Smooth muscle cell (in vitro differentiated cells): ENCODE data around the gene BFAR. TPM values are rescaled to one million over a fixed set of nuclear protein-coding genes. Genes with fewer than 3 reads are reported as not detected.
"Not testable (repeated sequence)": the region's sequence is repeated elsewhere in the genome, so short reads cannot be mapped to it uniquely, and the experiment has no call there.

ENCODE experiments used
- DNase-seq: peaks from one replicate; lab custom pipeline; 2025; ENCODE audit not compliant: unreplicated experiment; lab: John Stamatoyannopoulos, UW
- H2AFZ ChIP-seq: fragments of 200-600 bp; sonication (generic); 2 replicates; pipeline ENCODE4 v1.6.0; 2016; ENCODE audit warnings: antibody characterized with exemption, low read depth, mild to moderate bottlenecking
- H3F3A ChIP-seq: fragments of 200-600 bp; sonication (generic); 2 replicates; pipeline ENCODE4 v1.6.0; 2017; ENCODE audit warnings: antibody characterized with exemption, low read depth
- H3K27ac ChIP-seq: fragments of 200-600 bp; sonication (generic); 2 replicates; pipeline ENCODE4 v1.5.1; 2016; ENCODE audit warnings: low read depth, mild to moderate bottlenecking
- H3K27me3 ChIP-seq: fragments of 200-600 bp; sonication (generic); 2 replicates; pipeline ENCODE4 v1.6.1; 2016; ENCODE audit warnings: low read depth, mild to moderate bottlenecking
- H3K36me3 ChIP-seq: fragments of 200-600 bp; sonication (generic); 2 replicates; pipeline ENCODE4 v1.5.1; 2016; ENCODE audit warnings: low read depth
- H3K4me1 ChIP-seq: fragments of 200-600 bp; sonication (generic); 2 replicates; pipeline ENCODE4 v1.5.1; 2016; ENCODE audit warnings: low read depth
- H3K4me2 ChIP-seq: fragments of 200-600 bp; sonication (generic); 2 replicates; pipeline ENCODE4 v1.6.0; 2016; ENCODE audit warnings: mild to moderate bottlenecking
- H3K4me3 ChIP-seq: fragments of 200-600 bp; sonication (generic); 2 replicates; pipeline ENCODE4 v1.5.1; 2016; ENCODE audit warnings: mild to moderate bottlenecking
- H3K79me2 ChIP-seq: fragments of 200-600 bp; sonication (generic); 2 replicates; pipeline ENCODE4 v1.6.0; 2016; ENCODE audit warnings: low read depth, mild to moderate bottlenecking
- H3K9ac ChIP-seq: fragments of 200-600 bp; sonication (generic); 2 replicates; pipeline ENCODE4 v1.6.0; 2016; ENCODE audit warnings: low read depth
- H3K9me3 ChIP-seq: fragments of 200-600 bp; sonication (generic); replicated peaks from 2 replicates; pipeline ENCODE4 v1.5.1; 2016; ENCODE audit warnings: low read depth
- H4K20me1 ChIP-seq: fragments of 200-600 bp; sonication (generic); 2 replicates; pipeline ENCODE4 v1.6.0; 2016; ENCODE audit warnings: low read depth
- CTCF ChIP-seq: fragments of 200-600 bp; sonication (generic); IDR thresholded peaks from 2 replicates; pipeline ENCODE4 v1.5.1; 2017; ENCODE audit warnings: borderline replicate concordance, mild to moderate bottlenecking, antibody characterized with exemption; ENCODE audit not compliant: insufficient read depth, poor library complexity, severe bottlenecking
- WGBS: methylation state at CpG from one replicate; pipeline ENCODE4 v1.1.7; 2016; ENCODE audit warnings: low lambda C conversion rate; 5-methylcytosine and 5-hydroxymethylcytosine counted together
- polyA plus RNA-seq: library from polyadenylated mRNA; unstranded; fragments of >200 nt; fragmentation: Nextera tagmentation; extraction: Ambion mirVana; gene quantifications from 2 replicates; pipeline ENCODE4 v1.2.1, GENCODE V29; 2016
- total RNA-seq: library from RNA; depleted of rRNA; stranded (reverse); fragments of >200 nt; gene quantifications from 2 replicates; pipeline ENCODE4 v1.2.3, GENCODE V29; 2014

BFAR gene
- total and polyA plus RNA-seq, 2 experiments from 2014 or later: 35.9 to 82.2 TPM

- Histone ChIP-seq H2AFZ (no peak overlapping the region), H3K4me2 (no peak overlapping the region), H3K9me3 (no peaks in the 10 kb centered on the region), H3K27ac (no peak overlapping the region), H3K27me3 (no peaks in the 10 kb centered on the region), H3K4me1 (no peaks in the 10 kb centered on the region), H3K9ac (no peak overlapping the region), H3K4me3 (no peak overlapping the region), H4K20me1 (no peaks in the 10 kb centered on the region), H3K79me2 (no peaks in the 10 kb centered on the region), H3F3A (no peaks in the 10 kb centered on the region), H3K36me3 (no peaks in the 10 kb centered on the region)
- no peak for TF ChIP-seq CTCF
- DNase-seq: no peak
- WGBS: 91% methylated on average over 8 of the region's 8 CpGs
These were observed 49.4 kb downstream of the BFAR start for GRCh38 chr16:14682121-14682520.

GRCh38 chr16:14685870-14686793, 53.4 kb downstream of the BFAR start:
- 86% methylated on average over 15 of the region's 15 CpGs for WGBS
- not testable (repeated sequence) for DNase-seq

GRCh38 chr16:14694129-14694528, 61.4 kb downstream of the BFAR start, which contains the start of gene PLA2G10:
TSS of gene PLA2G10 (minus strand) at chr16:14694308. CDS start at chr16:14694229, 79 bp downstream.
- H3K36me3 ChIP-seq, H3K27me3 ChIP-seq, H3K9ac ChIP-seq, H3K79me2 ChIP-seq, H3K9me3 ChIP-seq, H3K4me2 ChIP-seq, H4K20me1 ChIP-seq, H3K27ac ChIP-seq, H3K4me1 ChIP-seq, H3F3A ChIP-seq, H3K4me3 ChIP-seq, DNase-seq, H2AFZ ChIP-seq: not testable (repeated sequence)
- WGBS: no CpG with 5 or more reads among the region's 28 CpGs

More at GRCh38 chr16:14685870-14686793, 53.4 kb downstream of the BFAR start:
- not testable (repeated sequence) for H4K20me1 ChIP-seq, H3K79me2 ChIP-seq, H3K4me2 ChIP-seq, H3K4me3 ChIP-seq, H3K9ac ChIP-seq, H3F3A ChIP-seq, H2AFZ ChIP-seq, H3K9me3 ChIP-seq, H3K36me3 ChIP-seq, H3K27ac ChIP-seq, H3K4me1 ChIP-seq, H3K27me3 ChIP-seq

- H3K9me3 ChIP-seq, H3K27me3 ChIP-seq, H3K36me3 ChIP-seq, H3K4me2 ChIP-seq, H3K4me3 ChIP-seq, DNase-seq, H4K20me1 ChIP-seq, H3K27ac ChIP-seq, H3F3A ChIP-seq, H3K4me1 ChIP-seq, H2AFZ ChIP-seq, H3K79me2 ChIP-seq, H3K9ac ChIP-seq: not testable (repeated sequence)
- 94% methylated on average over 3 of the region's 7 CpGs for WGBS
These were observed 69.1 kb downstream of the BFAR start for GRCh38 chr16:14701859-14702258.

GRCh38 chr16:14702672-14703071, 69.9 kb downstream of the BFAR start:
- not testable (repeated sequence) for H3K27ac ChIP-seq, H3F3A ChIP-seq, H3K4me3 ChIP-seq, H3K36me3 ChIP-seq, H3K27me3 ChIP-seq, H2AFZ ChIP-seq, H4K20me1 ChIP-seq, H3K4me1 ChIP-seq, H3K9ac ChIP-seq, DNase-seq, H3K79me2 ChIP-seq, H3K4me2 ChIP-seq, H3K9me3 ChIP-seq
- WGBS: no CpG with 5 or more reads among the region's 11 CpGs

- not testable (repeated sequence) for H4K20me1 ChIP-seq, DNase-seq, H3K27ac ChIP-seq, H3K4me1 ChIP-seq, H3K9me3 ChIP-seq, H3K4me2 ChIP-seq, H3K4me3 ChIP-seq, H3K27me3 ChIP-seq, H3K9ac ChIP-seq, H3K36me3 ChIP-seq, H3F3A ChIP-seq, H2AFZ ChIP-seq, H3K79me2 ChIP-seq
- no CpG with 5 or more reads among the region's 73 CpGs for WGBS
These were observed 70.6 kb downstream of the BFAR start, which contains the start of gene NPIPA3 for GRCh38 chr16:14703156-14704011. TSS of gene NPIPA3 (plus strand) at chr16:14703411. CDS start at chr16:14708944, 5,533 bp downstream.
